Measurements from ENCODE around the gene GPX4.

- no peak for TF ChIP-seq KDM2B (CRISPR knock-in tag; IDR thresholded peaks at IDR 0.05)
- TF ChIP-seq ZNF224 (CRISPR knock-in tag; IDR thresholded peaks at IDR 0.05), result no peak
These were observed 33.2 kb upstream of the GPX4 start for GRCh38 chr19:1070576-1070930.
